Muscle layer of colon (tissue), 2 donors: ENCODE measurements around the gene CRACR2A.

ENCODE experiments used
- H3K27ac ChIP-seq: one replicate; pipeline ENCODE4 v1.7.0; 2013; ENCODE audit warnings: low read depth, mild to moderate bottlenecking, low read length, moderate library complexity
- H3K27me3 ChIP-seq, 2 donors: one replicate each; pipeline ENCODE4 v1.7.0; 2013; ENCODE audit warnings: low read length in 2 of 2, mild to moderate bottlenecking in 2 of 2; ENCODE audit not compliant: insufficient read depth in 2 of 2, control insufficient read depth in 1 of 2
- H3K36me3 ChIP-seq: one replicate; pipeline ENCODE4 v1.7.0; 2013; ENCODE audit warnings: mild to moderate bottlenecking, low read length; ENCODE audit not compliant: insufficient read depth
- H3K4me1 ChIP-seq: one replicate; pipeline ENCODE4 v1.7.0; 2013; ENCODE audit warnings: mild to moderate bottlenecking, low read length; ENCODE audit not compliant: insufficient read depth
- H3K4me3 ChIP-seq, 2 donors: one replicate each; pipeline ENCODE4 v1.7.0; 2013; ENCODE audit warnings: low read length in 2 of 2, low read depth in 1 of 2, mild to moderate bottlenecking in 1 of 2, moderate library complexity in 1 of 2
- H3K9ac ChIP-seq: one replicate; pipeline ENCODE4 v1.7.0; 2013; ENCODE audit warnings: low read length
- H3K9me3 ChIP-seq: one replicate; pipeline ENCODE4 v1.7.0; 2013; ENCODE audit warnings: mild to moderate bottlenecking, low read length
- donor health status: abdominal sarcoma.
- donor health status: Adenocarcinoma of cecum.

The CRACR2A gene

DNA sequence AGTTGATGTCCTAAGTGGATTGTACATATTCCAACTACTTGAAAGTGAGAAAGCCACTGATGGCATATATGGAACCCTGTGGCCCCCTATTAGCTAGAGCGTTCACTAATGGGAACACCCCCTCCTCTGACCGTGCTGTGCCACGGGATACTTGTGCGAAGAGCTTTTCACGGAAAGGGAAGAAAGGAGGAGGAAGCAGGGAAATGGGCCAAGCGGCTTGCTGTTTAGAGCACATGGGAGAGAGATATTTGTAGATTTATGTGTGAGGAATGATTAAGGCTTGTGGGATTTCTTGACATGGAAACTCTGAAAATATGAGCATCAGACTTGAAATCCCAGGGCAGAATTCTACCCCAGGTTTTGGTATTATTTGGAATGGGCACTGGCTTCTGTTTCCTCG lies 132.1 kb downstream of the CRACR2A start:
- no peak overlapping the region for H3K4me3 ChIP-seq
- H3K4me1 ChIP-seq, result no peaks in the 10 kb centered on the region
- H3K27me3 ChIP-seq, result no peaks in the 10 kb centered on the region
- no peaks in the 10 kb centered on the region for H3K36me3 ChIP-seq
- H3K27ac ChIP-seq, result no peak overlapping the region
- H3K9ac ChIP-seq, result no peak overlapping the region
- no peaks in the 10 kb centered on the region for H3K9me3 ChIP-seq

DNA sequence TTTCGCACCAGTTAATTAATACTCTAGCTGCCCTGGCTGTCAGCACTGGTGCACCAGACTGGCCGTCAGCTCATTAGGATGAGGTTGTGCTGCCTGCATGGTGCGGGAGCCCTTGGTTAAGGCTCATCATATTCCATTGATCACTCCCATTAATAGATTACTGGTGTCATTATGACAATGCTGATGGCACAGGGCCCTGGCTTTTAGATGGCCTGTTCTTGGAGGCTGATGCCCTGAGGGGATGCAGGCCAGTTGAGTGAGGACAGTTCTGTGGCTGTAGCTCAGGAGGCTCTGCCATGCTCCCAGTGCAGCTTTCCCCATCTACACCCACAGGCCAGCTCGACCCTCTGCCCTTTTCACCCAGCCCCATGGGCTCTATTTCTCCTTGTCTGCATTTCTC lies 135.3 kb downstream of the CRACR2A start:
- Histone ChIP-seq H3K4me1 (no peaks in the 10 kb centered on the region), H3K9ac (no peak overlapping the region), H3K9me3 (no peaks in the 10 kb centered on the region), H3K27ac (no peak overlapping the region), H3K4me3 (no peak overlapping the region), H3K27me3 (no peaks in the 10 kb centered on the region), H3K36me3 (no peaks in the 10 kb centered on the region)

- Histone ChIP-seq H3K9me3 (no peaks in the 10 kb centered on the region), H3K27ac (no peak overlapping the region), H3K9ac (no peak overlapping the region), H3K36me3 (no peaks in the 10 kb centered on the region), H3K4me1 (peaks cover 7% of the 10 kb centered on the region), H3K27me3 (no peaks in the 10 kb centered on the region), H3K4me3 (no peak overlapping the region)
These were observed 137.0 kb downstream of the CRACR2A start for GRCh38 chr12:3615862-3616261.

- Histone ChIP-seq H3K9ac (no peak overlapping the region), H3K27me3 (no peaks in the 10 kb centered on the region), H3K27ac (no peak overlapping the region), H3K9me3 (no peaks in the 10 kb centered on the region), H3K36me3 (no peaks in the 10 kb centered on the region), H3K4me1 (peaks cover 7% of the 10 kb centered on the region), H3K4me3 (no peak overlapping the region)
These were observed 138.0 kb downstream of the CRACR2A start for GRCh38 chr12:3614806-3615466.

DNA sequence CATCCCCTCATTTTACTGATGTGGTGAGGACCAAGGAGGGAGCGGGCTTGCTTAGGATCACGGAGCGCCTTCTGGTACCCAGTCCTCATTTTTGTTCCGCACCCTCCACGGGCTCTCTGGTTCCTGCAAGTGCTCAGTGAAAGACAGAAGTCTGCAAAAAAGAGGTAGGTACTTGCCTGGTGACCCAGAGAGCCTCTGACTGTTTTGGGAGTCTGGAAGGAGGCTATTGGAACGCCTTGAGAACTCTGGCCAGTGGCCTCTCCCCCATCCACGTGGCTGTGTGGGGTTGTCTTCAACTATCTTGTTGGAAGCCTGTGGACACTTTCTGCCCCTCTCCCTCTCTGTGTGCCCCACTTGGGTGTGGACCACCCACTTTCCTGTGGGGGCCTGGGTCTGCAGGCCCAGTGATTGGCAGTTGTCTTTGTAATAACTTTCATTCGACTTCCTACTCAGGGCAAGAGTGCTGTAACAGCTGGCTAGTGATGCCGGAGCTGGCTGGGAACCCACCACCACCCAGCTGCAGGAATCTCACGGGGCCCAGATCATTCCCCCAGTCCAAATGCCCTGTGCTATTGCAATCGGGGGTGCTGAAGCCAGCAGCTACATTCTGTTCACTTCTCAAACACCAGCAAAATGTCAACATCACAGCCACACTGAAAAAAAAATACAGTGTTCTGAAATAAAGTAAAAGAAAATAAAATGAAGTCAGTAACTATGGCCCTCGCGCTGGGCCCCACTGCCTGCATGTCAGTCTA lies 139.1 kb downstream of the CRACR2A start:
- H3K4me3 ChIP-seq, result no peak overlapping the region
- H3K4me1 ChIP-seq, result peaks cover 7% of the 10 kb centered on the region
- H3K27me3 ChIP-seq, result no peaks in the 10 kb centered on the region
- no peak overlapping the region for H3K27ac ChIP-seq
- no peak overlapping the region for H3K9ac ChIP-seq
- H3K36me3 ChIP-seq, result no peaks in the 10 kb centered on the region
- no peaks in the 10 kb centered on the region for H3K9me3 ChIP-seq

- H3K27ac ChIP-seq, result no peak overlapping the region
These were observed 140.8 kb downstream of the CRACR2A start for GRCh38 chr12:3611860-3612703.

DNA sequence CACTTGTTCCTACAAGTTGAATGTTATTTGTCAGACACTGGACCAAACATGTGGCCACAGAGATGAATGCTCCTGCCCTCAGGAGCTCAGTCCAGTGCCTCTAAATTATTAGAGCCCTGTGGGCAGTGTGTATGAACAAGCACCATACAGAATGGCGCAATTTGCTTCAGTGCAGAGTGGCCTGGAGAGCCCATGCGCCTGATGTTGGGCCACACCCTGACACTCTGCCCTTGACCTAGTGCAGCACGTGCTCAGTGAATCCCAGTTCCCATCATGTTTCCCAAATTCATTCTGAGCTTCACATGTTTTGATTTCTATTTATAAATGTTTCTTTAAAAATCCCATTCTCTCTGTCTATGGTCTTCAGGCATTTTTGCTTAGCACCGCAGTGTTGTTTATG lies 145.1 kb downstream of the CRACR2A start:
- no peak overlapping the region for H3K27ac ChIP-seq
- H3K4me3 ChIP-seq, result no peak overlapping the region
- no peaks in the 10 kb centered on the region for H3K36me3 ChIP-seq
- H3K9ac ChIP-seq, result no peak overlapping the region
- no peaks in the 10 kb centered on the region for H3K9me3 ChIP-seq
- H3K4me1 ChIP-seq, result peaks cover 7% of the 10 kb centered on the region
- H3K27me3 ChIP-seq, result peaks cover 0 to 4% of the 10 kb centered on the region in 2 donors

More at GRCh38 chr12:3611860-3612703, 140.8 kb downstream of the CRACR2A start:
- no peaks in the 10 kb centered on the region for H3K9me3 ChIP-seq
- peaks cover 7% of the 10 kb centered on the region for H3K4me1 ChIP-seq
- no peak overlapping the region for H3K9ac ChIP-seq
- H3K4me3 ChIP-seq, result no peak overlapping the region
- no peaks in the 10 kb centered on the region for H3K36me3 ChIP-seq
- H3K27me3 ChIP-seq, result no peaks in the 10 kb centered on the region

- no peaks in the 10 kb centered on the region for H3K36me3 ChIP-seq
- H3K4me1 ChIP-seq, result peaks cover 6% of the 10 kb centered on the region
- no peak overlapping the region for H3K27ac ChIP-seq
- H3K9me3 ChIP-seq, result no peaks in the 10 kb centered on the region
- H3K4me3 ChIP-seq, result no peak overlapping the region
- no peak overlapping the region for H3K9ac ChIP-seq
- H3K27me3 ChIP-seq, result peaks cover 0 to 4% of the 10 kb centered on the region in 2 donors
These were observed 145.7 kb downstream of the CRACR2A start for GRCh38 chr12:3607039-3607720.

DNA sequence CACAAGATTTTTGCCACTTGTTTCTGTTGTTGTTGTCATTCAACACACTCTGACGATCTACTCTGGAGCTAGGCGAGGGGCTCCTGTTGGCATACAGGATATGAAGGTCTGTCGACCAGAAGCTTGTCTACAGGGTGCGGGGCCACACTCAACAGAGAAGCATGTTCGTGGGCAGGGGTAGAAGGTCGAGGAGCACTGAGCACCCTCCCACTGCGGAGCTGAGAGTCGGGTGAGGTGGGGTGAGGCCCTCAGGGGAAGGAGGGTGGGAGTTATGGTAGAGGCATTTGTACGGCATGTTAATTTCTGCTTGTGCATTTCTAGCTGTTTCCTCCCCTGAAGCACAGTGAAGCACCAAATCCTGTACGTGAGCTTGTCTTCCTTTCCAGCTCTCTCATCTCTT lies 146.8 kb downstream of the CRACR2A start:
- Histone ChIP-seq H3K4me1 (no peaks in the 10 kb centered on the region), H3K27me3 (peaks cover 0 to 4% of the 10 kb centered on the region in 2 donors), H3K4me3 (no peak overlapping the region), H3K36me3 (no peaks in the 10 kb centered on the region), H3K9ac (no peak overlapping the region), H3K27ac (no peak overlapping the region), H3K9me3 (no peaks in the 10 kb centered on the region)

DNA sequence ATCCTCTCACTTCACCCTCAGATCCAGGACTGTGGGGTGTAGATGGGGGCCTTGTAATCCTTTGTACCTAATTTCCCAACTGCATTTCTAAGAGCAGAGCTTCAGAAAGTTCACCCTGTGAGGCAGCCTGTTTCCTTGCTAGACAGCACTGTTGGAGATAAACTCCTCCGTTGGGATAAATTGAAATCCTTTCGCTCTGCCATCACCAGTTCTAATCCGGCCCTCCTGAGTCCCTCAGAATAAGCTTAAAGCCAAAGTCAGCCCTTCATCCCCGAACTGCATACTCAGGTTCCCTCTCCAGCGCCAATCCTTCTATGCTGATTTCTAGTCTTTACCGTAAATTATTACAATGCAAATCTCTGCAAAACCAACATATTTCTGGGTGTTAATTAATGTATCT lies 147.2 kb downstream of the CRACR2A start:
- no peaks in the 10 kb centered on the region for H3K9me3 ChIP-seq
- H3K4me1 ChIP-seq, result no peaks in the 10 kb centered on the region
- H3K36me3 ChIP-seq, result no peaks in the 10 kb centered on the region
- H3K4me3 ChIP-seq, result no peak overlapping the region
- H3K27me3 ChIP-seq, result peaks cover 0 to 4% of the 10 kb centered on the region in 2 donors
- no peak overlapping the region for H3K27ac ChIP-seq
- H3K9ac ChIP-seq, result no peak overlapping the region
